HG02938 (cell line): ENCODE data around the gene DNAAF1.
"Not testable (repeated sequence)": the region's sequence is repeated elsewhere in the genome, so short reads cannot be mapped to it uniquely, and the experiment has no call there.

ENCODE experiments used
- ATAC-seq: cut with Tn5 transposase; IDR thresholded peaks from one replicate; pipeline ENCODE4 v1.9.1; 2021; ENCODE audit warnings: mild to moderate bottlenecking, moderate library complexity; ENCODE audit not compliant: unreplicated experiment

DNAAF1 gene

GRCh38 chr16:84205123-84205522 lies 60.0 kb downstream of the DNAAF1 start:
- not testable (repeated sequence) for ATAC-seq

- ATAC-seq = no peak
These were observed 61.0 kb downstream of the DNAAF1 start for GRCh38 chr16:84205976-84206691.

- no peak for ATAC-seq
These were observed 62.1 kb downstream of the DNAAF1 start for GRCh38 chr16:84207251-84207650.

- ATAC-seq = no peak
These were observed 62.8 kb downstream of the DNAAF1 start for GRCh38 chr16:84207879-84208278.

- ATAC-seq = no peak
These were observed 64.9 kb downstream of the DNAAF1 start for GRCh38 chr16:84209989-84210388.

- no peak for ATAC-seq
These were observed 67.0 kb downstream of the DNAAF1 start for GRCh38 chr16:84212154-84212553.

- ATAC-seq = no peak
These were observed 67.5 kb downstream of the DNAAF1 start for GRCh38 chr16:84212631-84213030.

- ATAC-seq = no peak
These were observed 69.5 kb downstream of the DNAAF1 start for GRCh38 chr16:84214451-84215066.

- ATAC-seq = no peak
These were observed 70.4 kb downstream of the DNAAF1 start for GRCh38 chr16:84215531-84215930.

GRCh38 chr16:84216144-84216543 lies 71.0 kb downstream of the DNAAF1 start:
- not testable (repeated sequence) for ATAC-seq

GRCh38 chr16:84218176-84218823 lies 73.2 kb downstream of the DNAAF1 start:
- ATAC-seq = no peak

GRCh38 chr16:84218956-84219355 lies 73.8 kb downstream of the DNAAF1 start:
- ATAC-seq = no peak

GRCh38 chr16:84220851-84221250 lies 75.7 kb downstream of the DNAAF1 start:
- ATAC-seq = no peak

GRCh38 chr16:84223456-84223855 lies 78.3 kb downstream of the DNAAF1 start:
- no peak for ATAC-seq

GRCh38 chr16:84224554-84224953 lies 79.4 kb downstream of the DNAAF1 start:
- ATAC-seq = no peak

GRCh38 chr16:84225126-84225525 lies 80.0 kb downstream of the DNAAF1 start:
- no peak for ATAC-seq

GRCh38 chr16:84225571-84225970 lies 80.5 kb downstream of the DNAAF1 start:
- no peak for ATAC-seq

- no peak for ATAC-seq
These were observed 80.9 kb downstream of the DNAAF1 start for GRCh38 chr16:84226026-84226425.
